Astrocyte (in vitro differentiated cells and primary cell): ENCODE data around the gene PDE1C.

Experiments used
- EZH2 ChIP-seq: IDR thresholded peaks from 2 replicates; pipeline ENCODE4 v1.6.1; 2012; ENCODE audit warnings: mild to moderate bottlenecking, low read length, inconsistent platforms; ENCODE audit not compliant: insufficient read depth
- TF ChIP-seq, protein P1 (sequence below): IDR thresholded peaks from 2 replicates; pipeline ENCODE4 v1.5.1; 2011; ENCODE audit warnings: low read depth, mild to moderate bottlenecking, inconsistent platforms, low read length, moderate library complexity; ENCODE audit not compliant: insufficient read depth

DNA sequence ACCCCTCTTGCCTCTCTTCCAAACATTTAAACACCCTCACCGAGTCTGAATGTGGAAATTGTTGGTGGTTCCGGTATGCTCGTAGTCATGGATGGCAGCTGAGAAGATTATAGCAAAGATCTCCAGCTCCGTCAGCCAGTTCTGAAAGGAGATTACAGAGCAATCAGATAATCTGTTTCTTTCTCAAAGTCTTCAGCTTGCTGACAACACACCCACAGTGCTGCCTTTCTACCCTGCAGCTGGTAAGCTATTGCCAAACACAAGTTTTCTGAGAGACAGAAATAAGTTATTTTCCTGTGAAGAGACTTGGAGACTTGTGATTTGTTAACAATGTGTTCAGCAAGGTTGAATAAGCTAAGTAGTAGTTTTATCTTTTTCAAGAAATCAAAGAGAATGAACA lies 219.6 kb downstream of the PDE1C start:
- TF ChIP-seq, protein P1, sequence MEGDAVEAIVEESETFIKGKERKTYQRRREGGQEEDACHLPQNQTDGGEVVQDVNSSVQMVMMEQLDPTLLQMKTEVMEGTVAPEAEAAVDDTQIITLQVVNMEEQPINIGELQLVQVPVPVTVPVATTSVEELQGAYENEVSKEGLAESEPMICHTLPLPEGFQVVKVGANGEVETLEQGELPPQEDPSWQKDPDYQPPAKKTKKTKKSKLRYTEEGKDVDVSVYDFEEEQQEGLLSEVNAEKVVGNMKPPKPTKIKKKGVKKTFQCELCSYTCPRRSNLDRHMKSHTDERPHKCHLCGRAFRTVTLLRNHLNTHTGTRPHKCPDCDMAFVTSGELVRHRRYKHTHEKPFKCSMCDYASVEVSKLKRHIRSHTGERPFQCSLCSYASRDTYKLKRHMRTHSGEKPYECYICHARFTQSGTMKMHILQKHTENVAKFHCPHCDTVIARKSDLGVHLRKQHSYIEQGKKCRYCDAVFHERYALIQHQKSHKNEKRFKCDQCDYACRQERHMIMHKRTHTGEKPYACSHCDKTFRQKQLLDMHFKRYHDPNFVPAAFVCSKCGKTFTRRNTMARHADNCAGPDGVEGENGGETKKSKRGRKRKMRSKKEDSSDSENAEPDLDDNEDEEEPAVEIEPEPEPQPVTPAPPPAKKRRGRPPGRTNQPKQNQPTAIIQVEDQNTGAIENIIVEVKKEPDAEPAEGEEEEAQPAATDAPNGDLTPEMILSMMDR = no peak
- no peak for TF ChIP-seq EZH2
